Loucy (cell line): ENCODE measurements around the gene TEDC1.

Experiments used
- EZH2phosphoT487 ChIP-seq: fragments of 200-600 bp; IDR thresholded peaks from 2 replicates; pipeline ENCODE4 v1.6.1; 2018; ENCODE audit warnings: antibody characterized with exemption, mild to moderate bottlenecking, moderate library complexity, borderline replicate concordance
- TF ChIP-seq, protein P1 (sequence below): fragments of 200-600 bp; sonication (generic); conservative IDR thresholded peaks from 2 replicates; pipeline ENCODE4 v1.5.1; 2014; ENCODE audit warnings: mild to moderate bottlenecking, antibody characterized with exemption, low read length

- TF ChIP-seq, protein P1, sequence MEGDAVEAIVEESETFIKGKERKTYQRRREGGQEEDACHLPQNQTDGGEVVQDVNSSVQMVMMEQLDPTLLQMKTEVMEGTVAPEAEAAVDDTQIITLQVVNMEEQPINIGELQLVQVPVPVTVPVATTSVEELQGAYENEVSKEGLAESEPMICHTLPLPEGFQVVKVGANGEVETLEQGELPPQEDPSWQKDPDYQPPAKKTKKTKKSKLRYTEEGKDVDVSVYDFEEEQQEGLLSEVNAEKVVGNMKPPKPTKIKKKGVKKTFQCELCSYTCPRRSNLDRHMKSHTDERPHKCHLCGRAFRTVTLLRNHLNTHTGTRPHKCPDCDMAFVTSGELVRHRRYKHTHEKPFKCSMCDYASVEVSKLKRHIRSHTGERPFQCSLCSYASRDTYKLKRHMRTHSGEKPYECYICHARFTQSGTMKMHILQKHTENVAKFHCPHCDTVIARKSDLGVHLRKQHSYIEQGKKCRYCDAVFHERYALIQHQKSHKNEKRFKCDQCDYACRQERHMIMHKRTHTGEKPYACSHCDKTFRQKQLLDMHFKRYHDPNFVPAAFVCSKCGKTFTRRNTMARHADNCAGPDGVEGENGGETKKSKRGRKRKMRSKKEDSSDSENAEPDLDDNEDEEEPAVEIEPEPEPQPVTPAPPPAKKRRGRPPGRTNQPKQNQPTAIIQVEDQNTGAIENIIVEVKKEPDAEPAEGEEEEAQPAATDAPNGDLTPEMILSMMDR = no peak
- no peak for TF ChIP-seq EZH2phosphoT487
Observed at GRCh38 chr14:105500036-105500725, 9.1 kb downstream of the TEDC1 start.
